Omental fat pad (tissue), 4 donors: ENCODE data around the gene TRAPPC2L. TPM values are rescaled to one million over a fixed set of nuclear protein-coding genes. Genes with fewer than 3 reads are reported as not detected.
A peak's percentile ranks its signal among the peaks of the same experiment; 100 is the strongest.

Source experiments
- ATAC-seq: fragments of 150-250 bp; one replicate; pipeline ENCODE4 v1.9.1; 2016; ENCODE audit warnings: mild to moderate bottlenecking, moderate library complexity; ENCODE audit not compliant: low FRiP score
- DNase-seq: peaks from one replicate; pipeline ENCODE4 v3.0.0-alpha.2; 2019; ENCODE audit warnings: low spot score
- total RNA-seq, 4 donors: library from RNA; depleted of rRNA; stranded (reverse); fragments of >200 nt; gene quantifications; one replicate each; pipeline ENCODE4 v1.1.0, GENCODE V29; 2016
- TF ChIP-seq, protein P1 (sequence below), 3 donors: fragments of 450-650 bp; IDR thresholded peaks; one replicate each; pipeline ENCODE4 v1.5.1; 2016 to 2017; ENCODE audit warnings: antibody characterized with exemption in 3 of 3, mild to moderate bottlenecking in 3 of 3, moderate library complexity in 2 of 3

The TRAPPC2L gene
- total RNA-seq, 4 donors from 2014 or later: 25.3 to 49.4 (median 39.7) TPM

GRCh38 chr16:88810166-88810911 is 46.6 kb upstream of the TRAPPC2L start:
- no peak for DNase-seq
- TF ChIP-seq, protein P1, sequence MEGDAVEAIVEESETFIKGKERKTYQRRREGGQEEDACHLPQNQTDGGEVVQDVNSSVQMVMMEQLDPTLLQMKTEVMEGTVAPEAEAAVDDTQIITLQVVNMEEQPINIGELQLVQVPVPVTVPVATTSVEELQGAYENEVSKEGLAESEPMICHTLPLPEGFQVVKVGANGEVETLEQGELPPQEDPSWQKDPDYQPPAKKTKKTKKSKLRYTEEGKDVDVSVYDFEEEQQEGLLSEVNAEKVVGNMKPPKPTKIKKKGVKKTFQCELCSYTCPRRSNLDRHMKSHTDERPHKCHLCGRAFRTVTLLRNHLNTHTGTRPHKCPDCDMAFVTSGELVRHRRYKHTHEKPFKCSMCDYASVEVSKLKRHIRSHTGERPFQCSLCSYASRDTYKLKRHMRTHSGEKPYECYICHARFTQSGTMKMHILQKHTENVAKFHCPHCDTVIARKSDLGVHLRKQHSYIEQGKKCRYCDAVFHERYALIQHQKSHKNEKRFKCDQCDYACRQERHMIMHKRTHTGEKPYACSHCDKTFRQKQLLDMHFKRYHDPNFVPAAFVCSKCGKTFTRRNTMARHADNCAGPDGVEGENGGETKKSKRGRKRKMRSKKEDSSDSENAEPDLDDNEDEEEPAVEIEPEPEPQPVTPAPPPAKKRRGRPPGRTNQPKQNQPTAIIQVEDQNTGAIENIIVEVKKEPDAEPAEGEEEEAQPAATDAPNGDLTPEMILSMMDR (IDR thresholded peaks at IDR 0.05): no peak
- ATAC-seq: no peak

DNA sequence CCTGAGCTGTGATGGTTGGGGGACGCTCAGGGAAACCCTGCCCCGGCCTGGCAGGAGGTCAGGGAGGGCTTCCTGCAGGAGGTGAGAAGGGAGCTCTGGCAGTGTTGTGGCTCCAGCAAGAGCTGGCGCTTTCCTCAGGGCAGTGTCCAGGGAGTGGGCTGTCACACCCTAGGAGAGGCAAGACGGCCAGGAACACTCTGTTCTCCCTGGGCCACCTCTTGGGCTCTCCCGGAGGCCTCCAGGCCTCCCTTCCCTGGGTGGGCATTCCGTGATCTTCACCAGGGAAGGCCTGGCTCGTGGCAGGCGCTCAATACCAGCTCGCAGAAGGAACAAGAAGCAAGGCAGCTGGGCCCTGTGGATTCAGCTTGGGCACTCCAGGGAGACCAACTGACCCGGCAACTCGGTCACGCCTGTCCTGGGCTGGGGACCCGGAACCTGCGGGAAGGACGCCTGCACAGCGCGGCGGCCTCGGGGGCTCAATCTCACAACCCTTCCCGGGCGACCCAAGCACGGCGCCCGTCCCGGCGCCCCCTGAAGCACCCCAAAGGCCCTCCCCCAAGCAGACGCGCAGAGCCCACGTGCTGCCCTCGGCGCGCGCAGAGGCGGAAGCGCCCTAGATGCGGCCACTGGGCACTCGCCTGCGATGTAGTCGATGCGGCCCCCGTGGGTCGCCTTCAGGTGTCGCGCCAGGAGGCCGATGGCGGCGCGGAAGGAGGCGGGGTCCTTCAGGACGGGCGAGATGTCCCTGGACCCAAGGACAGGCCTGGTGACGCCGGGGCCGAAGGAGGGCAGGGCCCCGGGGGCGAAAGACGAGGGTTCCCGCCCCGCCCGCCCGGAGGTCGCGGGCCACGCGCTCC is 45.8 kb upstream of the TRAPPC2L start:
- ATAC-seq: peak; percentile 42
- TF ChIP-seq, protein P1 (IDR thresholded peaks at IDR 0.05): no peak
- no peak for DNase-seq

GRCh38 chr16:88811769-88812512 is 45.0 kb upstream of the TRAPPC2L start, which contains the start of gene APRT:
Gene APRT, minus strand, starts transcription at chr16:88811928. Its CDS starts 29 bp downstream, at chr16:88811899.
- peak; percentile 89 for ATAC-seq
- TF ChIP-seq, protein P1 (IDR thresholded peaks at IDR 0.05): no peak

GRCh38 chr16:88812513-88813268 is 44.2 kb upstream of the TRAPPC2L start:
- ATAC-seq: no peak
- TF ChIP-seq, protein P1 (IDR thresholded peaks at IDR 0.05): no peak
- DNase-seq: no peak

More at GRCh38 chr16:88811769-88812512, 45.0 kb upstream of the TRAPPC2L start, which contains the start of gene APRT:
- peak; percentile 66 for DNase-seq

DNA sequence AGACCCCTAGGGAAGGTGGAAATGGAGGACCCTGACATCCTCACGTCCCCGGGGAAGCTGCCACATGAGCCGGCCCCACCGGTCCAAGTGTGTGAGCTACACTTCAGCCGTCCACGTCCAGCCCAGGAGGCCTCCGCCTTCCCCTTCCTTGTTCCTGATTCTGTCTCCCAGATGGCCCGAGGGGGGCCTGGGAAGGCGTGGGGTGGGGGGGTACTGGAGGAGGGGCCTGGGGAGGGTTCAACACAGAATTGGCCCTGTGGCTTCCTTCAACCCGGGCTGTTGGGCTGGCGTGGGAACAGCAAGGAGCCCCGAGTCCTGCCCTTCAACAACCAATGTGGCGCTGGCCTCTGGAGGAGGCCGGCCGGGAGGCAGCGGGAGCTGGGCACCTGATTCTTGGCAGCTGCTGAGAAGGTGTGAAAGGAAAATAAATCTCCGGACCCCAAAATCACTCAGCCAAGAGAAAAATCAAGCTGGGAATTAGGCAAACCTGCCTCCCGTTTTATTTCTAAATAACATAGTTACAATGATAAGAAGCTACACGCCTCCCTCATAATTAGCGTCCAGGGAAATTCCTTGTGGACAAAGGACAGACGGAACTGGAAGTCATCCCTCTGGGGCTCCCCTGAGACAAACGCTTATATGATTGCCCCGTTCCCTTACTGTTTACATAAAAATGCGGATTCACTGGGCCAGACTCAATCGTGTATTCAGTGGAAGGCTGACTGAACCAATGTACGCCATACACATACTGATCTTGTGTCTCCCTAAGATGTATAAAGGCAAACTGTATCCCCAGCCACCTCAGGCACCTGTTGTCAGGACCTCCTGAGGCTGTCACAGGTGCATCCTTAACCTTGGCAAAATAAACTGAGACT is 43.4 kb upstream of the TRAPPC2L start:
- DNase-seq (no peak), ATAC-seq (no peak)
- TF ChIP-seq, protein P1 (IDR thresholded peaks at IDR 0.05): no peak
